ENCODE results near the gene GUK1.
"Not testable (repeated sequence)": the region's sequence is repeated elsewhere in the genome, so short reads cannot be mapped to it uniquely, and the experiment has no call there.

GUK1 gene

GRCh38 chr1:228180271-228180958 lies 40.3 kb downstream of the GUK1 start:
- DNase-seq, result no peak

- DNase-seq, result no peak
Measured at GRCh38 chr1:228180959-228181644, 41.0 kb downstream of the GUK1 start.

- no peak for DNase-seq
Measured at GRCh38 chr1:228181645-228182034, 41.6 kb downstream of the GUK1 start.

- no peak for DNase-seq
Measured at GRCh38 chr1:228182296-228183030, 42.4 kb downstream of the GUK1 start.

GRCh38 chr1:228184152-228184551 lies 44.1 kb downstream of the GUK1 start:
- DNase-seq, result no peak

GRCh38 chr1:228185641-228185965 lies 45.5 kb downstream of the GUK1 start:
- no peak for DNase-seq

GRCh38 chr1:228188249-228188648 lies 48.2 kb downstream of the GUK1 start:
- not testable (repeated sequence) for DNase-seq

- DNase-seq, result no peak
Measured at GRCh38 chr1:228190182-228190581, 50.1 kb downstream of the GUK1 start.

GRCh38 chr1:228190778-228191177 lies 50.7 kb downstream of the GUK1 start:
- no peak for DNase-seq

GRCh38 chr1:228194436-228194835 lies 54.4 kb downstream of the GUK1 start:
- DNase-seq, result no peak

- no peak for DNase-seq
Measured at GRCh38 chr1:228194921-228195812, 55.1 kb downstream of the GUK1 start.

GRCh38 chr1:228197555-228198147 lies 57.6 kb downstream of the GUK1 start:
- no peak for DNase-seq

All from EL (cell line).